H9 (cell line): ENCODE data around the gene SLC25A39. TPM values are rescaled to one million over a fixed set of nuclear protein-coding genes. Genes with fewer than 3 reads are reported as not detected.

Source experiments
- DNase-seq: peaks from one replicate; pipeline ENCODE4 v3.0.0-alpha.2; 2017
- H2AFZ ChIP-seq: one replicate; pipeline ENCODE4 v1.6.1; 2013; ENCODE audit warnings: mild to moderate bottlenecking, low read length, control low read depth, moderate library complexity
- H2AK5ac ChIP-seq: 2 replicates; pipeline ENCODE4 v1.6.1; 2013; ENCODE audit warnings: low read length, control low read depth, mixed read lengths; ENCODE audit not compliant: insufficient read length
- H2BK120ac ChIP-seq: one replicate; pipeline ENCODE4 v1.6.1; 2013; ENCODE audit warnings: low read depth, mild to moderate bottlenecking, low read length, control low read depth, inconsistent platforms; ENCODE audit not compliant: poor library complexity, severe bottlenecking
- H2BK12ac ChIP-seq: 2 replicates; pipeline ENCODE4 v1.6.1; 2013; ENCODE audit warnings: low read length, control low read depth, mixed read lengths, low read depth; ENCODE audit not compliant: insufficient read length
- H2BK15ac ChIP-seq: 2 replicates; pipeline ENCODE4 v1.6.1; 2013; ENCODE audit warnings: low read depth, low read length, control low read depth
- H2BK20ac ChIP-seq: one replicate; pipeline ENCODE4 v1.6.1; 2013; ENCODE audit warnings: low read depth, mild to moderate bottlenecking, low read length, control low read depth, inconsistent platforms; ENCODE audit not compliant: poor library complexity, severe bottlenecking
- H2BK5ac ChIP-seq: 2 replicates; pipeline ENCODE4 v1.6.1; 2013; ENCODE audit warnings: low read length, control low read depth, mixed read lengths; ENCODE audit not compliant: insufficient read length
- H3K14ac ChIP-seq: 2 replicates; pipeline ENCODE4 v1.6.1; 2013; ENCODE audit warnings: low read length, control low read depth; ENCODE audit not compliant: insufficient read depth
- H3K18ac ChIP-seq: 2 replicates; pipeline ENCODE4 v1.6.1; 2013; ENCODE audit warnings: low read depth, mild to moderate bottlenecking, mixed read lengths, low read length, control low read depth; ENCODE audit not compliant: insufficient read length
- H3K23ac ChIP-seq: 2 replicates; pipeline ENCODE4 v1.6.1; 2013; ENCODE audit warnings: low read length, control low read depth, mixed read lengths, low read depth; ENCODE audit not compliant: insufficient read length
- H3K23me2 ChIP-seq: 2 replicates; pipeline ENCODE4 v1.6.1; 2013; ENCODE audit warnings: low read depth, mild to moderate bottlenecking, mixed read lengths, low read length, control low read depth; ENCODE audit not compliant: insufficient read length, poor library complexity, severe bottlenecking
- H3K27ac ChIP-seq: 2 replicates; pipeline ENCODE4 v1.5.1; 2013; ENCODE audit warnings: low read length, control low read depth, mixed read lengths, low read depth; ENCODE audit not compliant: insufficient read length
- H3K27me3 ChIP-seq: 2 replicates; pipeline ENCODE4 v1.6.1; 2013; ENCODE audit warnings: low read length, control low read depth, inconsistent platforms; ENCODE audit not compliant: insufficient read depth
- H3K4ac ChIP-seq: 2 replicates; pipeline ENCODE4 v1.6.1; 2013; ENCODE audit warnings: low read depth, mild to moderate bottlenecking, control low read depth, inconsistent platforms, low read length, moderate library complexity
- H3K4me1 ChIP-seq: 2 replicates; pipeline ENCODE4 v1.6.1; 2013; ENCODE audit warnings: low read length, control low read depth, inconsistent platforms; ENCODE audit not compliant: insufficient read depth
- H3K4me2 ChIP-seq: 2 replicates; pipeline ENCODE4 v1.6.1; 2013; ENCODE audit warnings: low read length, control low read depth, mixed read lengths; ENCODE audit not compliant: insufficient read length, insufficient read depth
- H3K56ac ChIP-seq: 2 replicates; pipeline ENCODE4 v1.6.1; 2013; ENCODE audit warnings: low read depth, mild to moderate bottlenecking, mixed read lengths, low read length, control low read depth; ENCODE audit not compliant: insufficient read length
- H3K79me1 ChIP-seq: 2 replicates; pipeline ENCODE4 v1.6.1; 2013; ENCODE audit warnings: low read depth, mild to moderate bottlenecking, moderate library complexity, low read length, control low read depth, inconsistent platforms; ENCODE audit not compliant: insufficient read depth, poor library complexity, severe bottlenecking
- H3K79me2 ChIP-seq: 2 replicates; pipeline ENCODE4 v1.6.1; 2013; ENCODE audit warnings: low read length, control low read depth, inconsistent platforms; ENCODE audit not compliant: insufficient read depth
- H3K9ac ChIP-seq: 2 replicates; pipeline ENCODE4 v1.6.1; 2013; ENCODE audit warnings: low read length, control low read depth, mixed read lengths; ENCODE audit not compliant: insufficient read length; ENCODE audit errors: extremely low read depth
- H3K9me3 ChIP-seq: one replicate; pipeline ENCODE4 v1.6.1; 2013; ENCODE audit warnings: low read depth, low read length, inconsistent platforms; ENCODE audit not compliant: control insufficient read depth
- H3T11ph ChIP-seq: one replicate; pipeline ENCODE4 v1.6.1; 2013; ENCODE audit warnings: mild to moderate bottlenecking, low read length, control low read depth, inconsistent platforms
- H4K20me1 ChIP-seq: one replicate; pipeline ENCODE4 v1.6.1; 2013; ENCODE audit not compliant: control insufficient read depth, insufficient read length, insufficient read depth
- H4K5ac ChIP-seq: 2 replicates; pipeline ENCODE4 v1.6.1; 2013; ENCODE audit warnings: low read depth, mild to moderate bottlenecking, mixed read lengths, low read length, control low read depth; ENCODE audit not compliant: insufficient read length
- H4K8ac ChIP-seq: replicated peaks from 2 replicates; pipeline ENCODE4 v1.6.1; 2013; ENCODE audit warnings: low read length, control low read depth, mixed read lengths, low read depth; ENCODE audit not compliant: insufficient read length
- H4K91ac ChIP-seq: 2 replicates; pipeline ENCODE4 v1.6.1; 2013; ENCODE audit warnings: low read depth, mild to moderate bottlenecking, moderate library complexity, mixed read lengths, low read length, control low read depth; ENCODE audit not compliant: insufficient read length
- H3K27ac Mint-ChIP-seq, 3 experiments: 2 replicates in 2 of 3; 3 replicates in 1 of 3; pipeline ENCODE4 v1.8.0; 2020 to 2021; ENCODE audit warnings: mixed read lengths in 3 of 3, mild to moderate bottlenecking in 1 of 3, moderate library complexity in 1 of 3
- H3K27me3 Mint-ChIP-seq: 2 replicates; pipeline ENCODE4 v1.8.0; 2021; ENCODE audit warnings: low read depth, mild to moderate bottlenecking, moderate library complexity, mixed read lengths
- H3K36me3 Mint-ChIP-seq, 3 experiments: 2 replicates in 2 of 3; 3 replicates in 1 of 3; pipeline ENCODE4 v1.8.0; 2020 to 2021; ENCODE audit warnings: low read depth in 3 of 3, mixed read lengths in 3 of 3; ENCODE audit not compliant: insufficient read depth in 1 of 3
- H3K4me1 Mint-ChIP-seq, 2 experiments: 2 replicates each; pipeline ENCODE4 v1.8.0; 2020; ENCODE audit warnings: mixed read lengths in 2 of 2
- H3K4me3 Mint-ChIP-seq, 2 experiments: 2 replicates in 1 of 2; 3 replicates in 1 of 2; pipeline ENCODE4 v1.8.0; 2020 to 2021; ENCODE audit warnings: mild to moderate bottlenecking in 2 of 2, mixed read lengths in 2 of 2, moderate library complexity in 1 of 2
- H3K9me3 Mint-ChIP-seq, 2 experiments: 2 replicates in 1 of 2; 3 replicates in 1 of 2; pipeline ENCODE4 v1.8.0; 2020; ENCODE audit warnings: mild to moderate bottlenecking in 2 of 2, mixed read lengths in 2 of 2, moderate library complexity in 1 of 2
- CTCF ChIP-seq: fragments of 200-600 bp; sonication (generic); conservative IDR thresholded peaks from 3 replicates; pipeline ENCODE4 v1.8.0; 2021; ENCODE audit warnings: antibody characterized with exemption, mild to moderate bottlenecking
- WGBS: extraction: QIAGEN DNeasy Blood & Tissue Kit; methylation state at CpG from one replicate; pipeline ENCODE4 v1.1.7; 2013; ENCODE audit warnings: missing lambda C conversion rate, low lambda C conversion rate, mixed read lengths; ENCODE audit not compliant: insufficient read length; ENCODE audit errors: extremely low coverage; 5-methylcytosine and 5-hydroxymethylcytosine counted together
- total RNA-seq: library from RNA; stranded (reverse); gene quantifications from 2 replicates; pipeline ENCODE4 v1.2.1, GENCODE V29; 2021

The SLC25A39 gene
- total RNA-seq, 1 experiment from 2014 or later = 227 TPM

GRCh38 chr17:44356241-44356640 is 31.6 kb upstream of the SLC25A39 start:
- Histone ChIP-seq H3K9me3 (no peaks in the 10 kb centered on the region), H3K4me2 (no peak overlapping the region), H3K27ac (no peak overlapping the region), H3K14ac (no peak overlapping the region), H4K8ac (no peak overlapping the region), H3K18ac (no peak overlapping the region), H2BK120ac (no peak overlapping the region), H2BK15ac (no peak overlapping the region), H4K91ac (no peak overlapping the region), H3K27me3 (no peaks in the 10 kb centered on the region), H4K5ac (no peak overlapping the region), H3K23me2 (peaks cover 5% of the 10 kb centered on the region), H2BK12ac (no peak overlapping the region), H3K23ac (no peak overlapping the region), H3K9ac (no peak overlapping the region), H2BK20ac (no peak overlapping the region), H3K79me2 (no peaks in the 10 kb centered on the region), H3K4ac (no peak overlapping the region), H3K79me1 (no peaks in the 10 kb centered on the region), H2AFZ (no peak overlapping the region), H2AK5ac (no peak overlapping the region), H2BK5ac (no peak overlapping the region), H3K56ac (no peak overlapping the region), H3K4me1 (peaks cover 6% of the 10 kb centered on the region; the same call in 1 of the 2 replicates), H3T11ph (no peak overlapping the region), H4K20me1 (no peaks in the 10 kb centered on the region)
- Mint-ChIP-seq H3K9me3 (no peaks in the 10 kb centered on the region; a peak in 1 of 5 replicates), H3K4me1 (peaks cover 12 to 29% of the 10 kb centered on the region in 2 experiments), H3K27me3 (peaks cover 5% of the 10 kb centered on the region; the same call in 1 of the 2 replicates), H3K4me3 (no peak overlapping the region), H3K27ac (no peak overlapping the region), H3K36me3 (peaks cover 3 to 28% (median 11%) of the 10 kb centered on the region in 3 experiments; a peak in 6 of 7 replicates)
- no peak for TF ChIP-seq CTCF
- no peak for DNase-seq
- no CpG with 5 or more reads among the region's 11 CpGs for WGBS
